ENCODE results near the gene FAM98A.

Gene FAM98A

GRCh38 chr2:33595385-33595784, 3.7 kb downstream of the FAM98A start:
- no peak for DNase-seq

DNA sequence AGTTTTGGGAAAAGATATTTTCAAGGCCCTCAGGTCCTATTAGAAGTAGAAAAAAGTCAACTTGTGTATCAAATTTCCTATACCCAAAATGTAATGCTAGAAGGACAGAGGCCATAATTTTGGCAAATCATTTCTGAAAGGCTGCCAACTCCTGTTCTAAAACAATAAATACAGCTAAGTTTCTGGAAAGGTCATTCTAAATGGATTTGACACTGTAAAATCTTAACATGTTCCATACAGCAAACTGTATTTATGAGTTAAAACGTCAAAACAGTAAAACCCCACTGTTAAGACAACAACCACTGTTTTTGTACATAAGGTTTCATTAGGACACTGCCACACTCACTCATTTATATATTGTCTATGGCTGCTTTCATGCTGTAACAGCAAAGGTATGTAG, 9.7 kb downstream of the FAM98A start:
- no peak for DNase-seq

DNA sequence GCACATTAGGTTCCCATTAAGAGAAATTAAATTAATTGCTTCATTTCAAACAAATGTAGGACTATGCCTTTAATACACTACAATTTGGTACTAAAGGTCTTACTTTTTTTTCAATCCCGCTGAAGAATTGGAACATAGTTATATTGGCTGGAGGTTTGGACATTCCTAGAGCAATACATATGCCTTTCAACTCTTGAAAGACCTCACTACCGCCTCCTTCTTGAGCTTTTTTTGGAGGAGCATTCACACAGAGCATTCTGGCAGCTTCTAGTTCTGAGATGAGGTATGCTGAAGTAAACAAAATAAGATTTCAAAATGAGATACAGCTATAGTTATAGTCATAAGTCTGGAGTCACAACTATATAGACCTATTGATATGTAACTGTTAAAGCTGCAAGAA, 10.9 kb downstream of the FAM98A start:
- DNase-seq: no peak

DNA sequence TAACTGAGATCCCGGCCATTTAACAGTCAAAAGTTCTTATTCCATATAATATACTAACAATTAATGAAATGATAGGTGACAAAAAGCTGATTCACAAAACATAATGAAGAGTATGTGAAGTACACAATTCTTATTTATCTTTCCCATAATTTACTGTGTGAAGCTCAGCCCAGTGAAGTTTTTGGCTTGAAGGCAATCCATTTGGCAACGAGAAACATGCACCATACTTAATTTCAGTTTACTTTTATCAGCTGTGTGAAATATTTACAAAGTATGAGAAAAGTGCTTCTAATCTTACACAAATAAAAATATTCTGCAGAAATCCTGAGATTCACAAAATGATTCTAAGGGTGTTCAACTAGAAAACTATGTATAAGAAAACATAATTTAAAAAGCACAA, 12.3 kb downstream of the FAM98A start:
- DNase-seq: no peak

DNA sequence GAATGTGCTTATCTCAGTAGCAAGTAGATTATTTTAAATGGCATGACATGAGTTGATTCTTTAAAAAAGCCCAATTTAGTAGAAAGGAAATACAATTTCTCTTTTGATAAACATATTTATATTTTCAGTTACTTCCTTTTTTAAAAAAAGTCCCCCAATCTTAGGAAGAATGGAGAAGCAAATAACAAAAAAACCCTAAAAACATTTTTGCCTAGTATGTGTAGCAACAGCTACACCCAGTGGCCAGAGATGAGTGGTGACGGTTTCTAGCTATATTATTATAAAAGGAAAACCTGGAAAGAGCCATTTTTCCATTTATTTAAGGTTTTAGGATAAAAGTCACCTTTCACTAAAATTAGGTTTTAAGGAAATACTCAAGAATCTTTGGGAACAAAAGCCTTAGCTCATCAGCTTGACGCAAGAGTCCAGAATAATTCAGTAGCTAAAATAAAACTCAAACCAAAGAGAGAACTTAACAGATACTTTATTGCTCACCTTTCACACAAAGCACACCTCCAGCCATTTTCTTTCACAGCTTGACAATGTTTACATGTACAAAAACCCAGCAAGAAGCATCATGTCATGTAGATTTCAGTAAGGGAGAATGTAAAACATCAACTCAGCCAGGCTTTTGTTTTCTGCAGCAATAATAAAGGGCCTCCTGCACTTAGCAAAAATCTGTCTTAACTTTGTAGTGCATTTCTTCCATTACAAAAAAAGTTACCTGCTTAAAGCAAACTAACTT, 15.7 kb downstream of the FAM98A start:
- DNase-seq: no peak

- DNase-seq: no peak
Observed at GRCh38 chr2:33581872-33582271, 17.2 kb downstream of the FAM98A start.

DNA sequence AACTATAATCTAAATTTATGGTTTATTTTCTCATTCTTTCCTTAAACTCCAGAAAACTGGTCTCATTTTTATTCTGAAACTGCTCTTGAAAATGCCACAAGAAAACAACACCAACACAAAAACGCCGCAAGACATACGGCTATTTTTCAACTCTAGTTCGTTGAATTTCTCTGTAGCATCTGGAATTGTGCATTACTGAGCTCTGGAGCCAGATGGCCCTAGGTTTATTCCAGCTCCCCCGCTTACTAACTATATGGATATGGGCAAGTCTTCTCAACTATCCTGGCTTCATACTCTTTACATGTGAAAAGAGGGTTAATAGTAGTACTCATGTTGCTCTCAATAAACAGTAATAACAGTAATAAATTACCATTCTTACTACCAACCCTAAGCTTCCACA, 19.9 kb downstream of the FAM98A start:
- DNase-seq: no peak

GRCh38 chr2:33577668-33578067, 21.4 kb downstream of the FAM98A start:
- no peak for DNase-seq

GRCh38 chr2:33577084-33577483, 22.0 kb downstream of the FAM98A start:
- DNase-seq: no peak

GRCh38 chr2:33573657-33574056, 25.4 kb downstream of the FAM98A start:
- DNase-seq: no peak

GRCh38 chr2:33570681-33571080, 28.4 kb downstream of the FAM98A start:
- no peak for DNase-seq

DNA sequence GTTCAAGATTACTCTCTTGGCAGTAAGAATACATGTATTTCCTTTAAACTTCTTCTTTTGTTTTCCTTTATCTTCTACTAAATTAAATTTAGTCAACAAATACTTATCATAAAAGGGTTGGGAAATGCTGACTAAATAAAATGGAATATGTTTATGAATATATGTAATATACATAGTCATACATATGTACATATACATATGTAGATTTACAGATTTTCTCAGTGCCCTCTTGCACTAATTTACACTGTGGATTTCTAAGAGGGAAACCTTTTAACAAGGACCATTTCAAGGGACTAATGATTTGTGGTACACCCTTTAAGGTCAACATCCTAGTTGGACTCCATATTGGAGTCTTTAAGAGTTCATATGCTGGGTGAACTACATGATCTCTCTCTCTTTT, 37.2 kb downstream of the FAM98A start:
- no peak for DNase-seq

DNA sequence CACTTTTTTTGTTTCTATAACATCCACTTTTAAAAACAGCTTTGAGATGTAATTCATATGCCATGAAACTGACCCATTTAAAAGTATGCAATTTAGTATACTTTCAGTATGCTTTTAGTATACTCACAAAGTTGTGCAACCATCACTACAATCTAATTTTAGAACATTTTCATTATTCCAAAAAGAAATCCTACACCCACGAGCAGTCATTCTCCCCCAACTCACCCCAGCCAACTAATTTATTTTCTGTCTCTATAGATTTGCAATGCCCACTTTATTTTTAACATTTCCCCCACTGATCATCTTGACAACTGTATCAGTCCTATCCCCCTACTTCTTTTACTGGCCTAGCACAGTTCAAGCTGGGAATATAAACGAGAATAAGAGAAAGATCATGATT, 39.1 kb downstream of the FAM98A start:
- no peak for DNase-seq

GRCh38 chr2:33559328-33559727, 39.8 kb downstream of the FAM98A start:
- DNase-seq: no peak

- DNase-seq: no peak
Observed at GRCh38 chr2:33555681-33556080, 43.4 kb downstream of the FAM98A start.

- DNase-seq: no peak
Observed at GRCh38 chr2:33552758-33553461, 46.2 kb downstream of the FAM98A start.

DNA sequence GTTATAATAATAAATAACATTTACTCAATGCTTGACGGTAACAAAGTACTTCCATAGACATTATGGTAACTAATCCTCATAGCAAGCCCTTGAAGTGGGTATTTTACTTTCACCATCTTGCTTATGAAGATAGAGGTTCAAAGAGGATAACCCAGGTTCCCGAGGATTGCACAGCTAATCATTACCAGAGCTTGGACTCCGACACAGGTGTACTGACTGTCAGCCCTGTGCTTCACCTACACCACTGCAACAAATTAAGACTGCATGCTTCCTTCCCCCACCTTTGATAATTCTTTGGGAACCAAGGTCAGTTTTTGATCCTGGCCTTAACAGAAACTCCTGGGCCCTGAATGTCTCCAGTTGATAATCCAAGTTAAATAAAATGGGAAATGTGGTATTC, 48.9 kb downstream of the FAM98A start:
- DNase-seq: no peak

- no peak for DNase-seq
Observed at GRCh38 chr2:33541243-33541642, 57.9 kb downstream of the FAM98A start.

DNA sequence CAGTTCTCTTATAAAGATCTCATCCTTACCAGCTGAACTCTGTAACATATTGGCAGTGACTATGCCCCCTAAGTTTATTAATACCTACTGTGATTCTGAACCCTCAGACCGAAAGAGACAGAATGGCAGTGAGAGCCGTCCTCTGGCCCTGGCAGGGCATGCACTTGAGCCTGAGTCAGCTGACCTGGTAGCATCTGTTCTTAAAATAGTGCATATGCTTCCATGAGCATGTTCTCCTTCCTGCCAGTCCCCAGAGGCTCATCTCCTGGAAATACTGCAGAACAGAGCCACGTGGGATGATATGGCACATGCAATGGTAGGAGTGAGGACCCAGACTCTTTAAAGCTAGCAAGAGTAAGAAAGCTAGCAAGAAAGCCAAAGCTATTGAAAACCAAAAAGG, 63.7 kb downstream of the FAM98A start:
- peak; percentile 6 to 27 for DNase-seq
